Sigmoid colon (tissue), 7 donors: ENCODE measurements around the gene EFCAB8. TPM values are rescaled to one million over a fixed set of nuclear protein-coding genes. Genes with fewer than 3 reads are reported as not detected.

Experiments
- DNase-seq: peaks from one replicate; pipeline ENCODE4 v3.0.0-alpha.2; 2019
- H3K27ac ChIP-seq, 4 donors: fragments of 200-600 bp; sonication (generic); one replicate each; pipeline ENCODE4 v1.5.1; 2016 to 2019; ENCODE audit warnings: mild to moderate bottlenecking in 1 of 4
- H3K27me3 ChIP-seq, 3 donors: fragments of 200-600 bp; sonication (generic); one replicate each; pipeline ENCODE4 v1.5.1; 2019; ENCODE audit warnings: mild to moderate bottlenecking in 1 of 3
- H3K36me3 ChIP-seq, 4 donors: fragments of 200-600 bp; sonication (generic); one replicate each; pipeline ENCODE4 v1.5.1; 2016 to 2019
- H3K4me1 ChIP-seq, 4 donors: fragments of 200-600 bp; sonication (generic); one replicate each; pipeline ENCODE4 v1.5.1; 2017 to 2019
- H3K4me3 ChIP-seq, 4 donors: fragments of 200-600 bp; sonication (generic); one replicate each; pipeline ENCODE4 v1.5.1; 2017 to 2019; ENCODE audit warnings: mild to moderate bottlenecking in 2 of 4, moderate library complexity in 1 of 4
- H3K9me3 ChIP-seq, 4 donors: fragments of 200-600 bp in 3 of 4; sonication (generic) in 3 of 4; one replicate each; pipeline versions ENCODE4 v1.5.1 to v1.6.1; 2013 to 2019
- CTCF ChIP-seq, 4 experiments: fragments of 450-650 bp in 3 of 4; fragments of 200-600 bp in 1 of 4; IDR thresholded peaks; one replicate each; pipeline ENCODE4 v1.5.1; 2016 to 2019; ENCODE audit warnings: antibody characterized with exemption in 4 of 4, mild to moderate bottlenecking in 3 of 4, moderate library complexity in 2 of 4
- EP300 ChIP-seq, 4 donors: sonication (generic); formaldehyde crosslinking; IDR thresholded peaks; one replicate each; pipeline ENCODE4 v1.6.1; 2017; ENCODE audit warnings: antibody characterized with exemption in 4 of 4
- POLR2A ChIP-seq, 2 donors: fragments of 450-650 bp; IDR thresholded peaks; one replicate each; pipeline ENCODE4 v1.6.1; 2016; ENCODE audit warnings: antibody characterized with exemption in 2 of 2, mild to moderate bottlenecking in 2 of 2, moderate library complexity in 2 of 2
- POLR2AphosphoS5 ChIP-seq, 4 donors: sonication (generic); formaldehyde crosslinking; IDR thresholded peaks; one replicate each; pipeline ENCODE4 v1.6.1; 2017; ENCODE audit warnings: antibody characterized with exemption in 4 of 4
- WGBS, 2 donors: extraction: QIAGEN DNeasy Blood & Tissue Kit; methylation state at CpG; one replicate each; pipeline ENCODE4 v1.1.7; 2013; 5-methylcytosine and 5-hydroxymethylcytosine counted together
- intact Hi-C: fragments of 100-400 bp; cut with DNase I; formaldehyde crosslinking; loops from one replicate; pipeline ENCODE4 v1.15.1; 2023
- polyA plus RNA-seq, 3 donors: library from polyadenylated mRNA; stranded (reverse); fragments of 200-250 nt; gene quantifications; one replicate each; pipeline ENCODE4 v1.2.3, GENCODE V29; 2013
- total RNA-seq, 4 donors: library from RNA; depleted of rRNA; stranded (reverse); fragments of >200 nt; gene quantifications; one replicate each; pipeline ENCODE4 v1.1.0, GENCODE V29; 2016
- donor health status: healthy with polysubstance abuse.
- donor health status: Bipolar disorder and iron deficiency.
- donor health status: healthy.

Gene EFCAB8
- total and polyA plus RNA-seq, 7 donors, result 0.06 to 0.83 (median 0.60) TPM; not detected in 3

GRCh38 chr20:32819992-32820697 lies 38.6 kb upstream of the EFCAB8 start:
- Histone ChIP-seq H3K27me3 (no peaks in the 10 kb centered on the region), H3K4me3 (peak overlapping the region; percentile 65 to 92 (median 82)), H3K27ac (peak overlapping the region; percentile 90 to 99 (median 96)), H3K36me3 (no peaks in the 10 kb centered on the region), H3K9me3 (no peaks in the 10 kb centered on the region), H3K4me1 (peaks cover 0 to 48% (median 38%) of the 10 kb centered on the region in 4 donors)
- WGBS, 2 donors, result 1% methylated on average over 58 of the region's 58 CpGs
- DNase-seq, result no peak
- TF ChIP-seq EP300 (IDR thresholded peaks at IDR 0.05), result no peak
- peak in 3 of 4 donors; percentile 28 to 51 (median 50) for TF ChIP-seq POLR2AphosphoS5 (IDR thresholded peaks at IDR 0.05)
- TF ChIP-seq CTCF (IDR thresholded peaks at IDR 0.05), result peak in 1 of 4 experiments; percentile 32
- intact Hi-C loops, result loop anchor here (5.0 kb wide), 1 partner anchor 57 kb away; no protein-coding TSS in a partner anchor

- peaks cover 0 to 1% (median 0%) of the 10 kb centered on the region in 4 donors for H3K36me3 ChIP-seq
- intact Hi-C loops, result loop anchor here (5.0 kb wide), 1 partner anchor 56 kb away; no protein-coding TSS in a partner anchor
- peak overlapping the region; percentile 65 to 92 (median 82) for H3K4me3 ChIP-seq
- H3K27ac ChIP-seq, result peak overlapping the region; percentile 90 to 99 (median 96)
- DNase-seq, result peak; percentile 67
- H3K27me3 ChIP-seq, result no peaks in the 10 kb centered on the region
- TF ChIP-seq EP300 (IDR thresholded peaks at IDR 0.05) (no peak), POLR2AphosphoS5 (IDR thresholded peaks at IDR 0.05) (no peak), CTCF (IDR thresholded peaks at IDR 0.05) (no peak), POLR2A (IDR thresholded peaks at IDR 0.05) (no peak)
- no peaks in the 10 kb centered on the region for H3K9me3 ChIP-seq
- H3K4me1 ChIP-seq, result peaks cover 0 to 50% (median 40%) of the 10 kb centered on the region in 4 donors
- WGBS, 2 donors, result 79% methylated on average over 25 of the region's 25 CpGs
Observed at GRCh38 chr20:32820698-32821377, 37.9 kb upstream of the EFCAB8 start.

- intact Hi-C loops, result loop anchor here (5.0 kb wide), 1 partner anchor 55 kb away; no protein-coding TSS in a partner anchor
Observed at GRCh38 chr20:32822225-32822624, 36.5 kb upstream of the EFCAB8 start.

GRCh38 chr20:32823078-32823477 lies 35.6 kb upstream of the EFCAB8 start:
- Histone ChIP-seq H3K27me3 (no peaks in the 10 kb centered on the region), H3K9me3 (no peaks in the 10 kb centered on the region), H3K4me3 (no peak overlapping the region), H3K4me1 (peaks cover 0 to 57% (median 45%) of the 10 kb centered on the region in 4 donors), H3K27ac (peak overlapping the region; percentile 14 to 97 (median 68)), H3K36me3 (peaks cover 5 to 23% (median 11%) of the 10 kb centered on the region in 4 donors)
- TF ChIP-seq POLR2A (IDR thresholded peaks at IDR 0.05) (no peak), CTCF (IDR thresholded peaks at IDR 0.05) (no peak), POLR2AphosphoS5 (IDR thresholded peaks at IDR 0.05) (no peak), EP300 (IDR thresholded peaks at IDR 0.05) (no peak)
- no peak for DNase-seq
- 77 to 92% methylated on average over 3 of the region's 3 CpGs for WGBS, 2 donors
- intact Hi-C loops, result loop anchor here (5.0 kb wide), 1 partner anchor 54 kb away; no protein-coding TSS in a partner anchor

More at GRCh38 chr20:32822225-32822624, 36.5 kb upstream of the EFCAB8 start:
- H3K36me3 ChIP-seq, result peaks cover 5 to 15% (median 6%) of the 10 kb centered on the region in 4 donors
- peak overlapping the region; percentile 41 to 99 (median 96) for H3K27ac ChIP-seq
- no peak for DNase-seq
- no peaks in the 10 kb centered on the region for H3K9me3 ChIP-seq
- H3K4me1 ChIP-seq, result peaks cover 0 to 50% (median 40%) of the 10 kb centered on the region in 4 donors
- 61 to 78% methylated on average over 5 of the region's 5 CpGs for WGBS, 2 donors
- TF ChIP-seq CTCF (IDR thresholded peaks at IDR 0.05), result no peak
- TF ChIP-seq EP300 (IDR thresholded peaks at IDR 0.05), result no peak
- TF ChIP-seq POLR2AphosphoS5 (IDR thresholded peaks at IDR 0.05), result no peak
- TF ChIP-seq POLR2A (IDR thresholded peaks at IDR 0.05), result no peak
- H3K4me3 ChIP-seq, result no peak overlapping the region
- H3K27me3 ChIP-seq, result no peaks in the 10 kb centered on the region
